ENCODE results near the gene TBC1D3H.
"Not testable (repeated sequence)": the region's sequence is repeated elsewhere in the genome, so short reads cannot be mapped to it uniquely, and the experiment has no call there.

Gene TBC1D3H

GRCh38 chr17:36388385-36389245 lies at the start of gene TBC1D3H:
TSS of gene TBC1D3H (minus strand) at chr17:36388435. CDS start at chr17:36386895, 1,540 bp downstream.
- not testable (repeated sequence) for DNase-seq

- not testable (repeated sequence) for DNase-seq
Measured at GRCh38 chr17:36428891-36429290, 40.7 kb upstream of the TBC1D3H start.

DNA sequence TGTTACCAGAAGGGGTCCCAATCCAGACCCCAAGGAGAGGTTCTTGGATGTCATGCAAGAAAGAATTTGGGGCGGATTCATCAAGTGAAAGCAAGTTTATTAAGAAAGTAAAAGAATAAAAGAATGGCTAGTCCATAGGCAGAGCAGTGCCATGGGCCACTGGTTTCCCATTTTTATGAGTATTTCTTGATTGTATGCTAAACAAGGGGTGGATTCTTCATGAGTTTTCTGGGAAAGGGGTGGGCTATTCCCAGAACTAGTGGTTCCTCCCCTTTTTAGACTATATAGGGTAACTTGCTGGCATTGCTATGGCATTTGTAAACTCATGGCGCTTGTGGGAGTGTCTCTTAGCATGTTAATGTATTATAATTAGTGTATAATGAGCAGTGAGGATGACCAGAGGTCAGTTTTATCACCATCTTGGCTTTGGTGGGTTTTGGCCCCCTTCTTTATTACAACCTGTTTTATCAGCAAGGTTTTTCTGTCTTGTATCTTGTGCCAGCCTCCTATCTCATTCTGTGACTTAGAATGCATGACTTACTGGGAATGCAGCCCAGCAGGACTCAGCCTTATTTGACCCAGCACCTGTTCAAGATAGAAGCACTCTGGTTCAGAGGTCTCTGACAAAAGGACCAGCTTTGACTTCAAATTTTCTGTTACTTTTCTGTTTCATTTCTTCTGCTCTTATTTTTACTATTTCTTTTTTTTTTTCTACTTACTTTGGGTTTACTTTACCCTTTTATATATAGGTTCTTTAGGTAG lies 27.1 kb upstream of the TBC1D3H start:
- DNase-seq, result not testable (repeated sequence)

GRCh38 chr17:36390943-36391645 lies 2.9 kb upstream of the TBC1D3H start:
- DNase-seq, result not testable (repeated sequence)

DNA sequence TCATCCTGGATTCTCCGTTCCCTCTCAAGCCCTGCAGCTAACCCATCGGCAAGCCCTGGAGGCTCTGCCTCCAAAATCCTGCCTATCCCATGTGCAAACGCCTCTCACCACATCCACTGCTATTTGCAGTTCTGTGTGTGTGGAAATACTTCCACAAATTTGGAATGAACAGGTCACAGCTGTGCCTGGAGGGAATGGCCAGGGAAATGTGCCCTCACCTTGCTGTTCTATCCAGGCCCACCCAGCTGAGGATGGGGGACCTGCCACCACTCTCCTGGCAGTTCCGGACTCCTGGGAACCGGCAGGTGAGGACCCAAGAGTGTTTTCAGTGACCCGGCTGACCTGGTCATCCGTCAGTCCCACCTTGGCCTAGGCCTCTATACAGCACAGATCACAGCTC lies 12.3 kb downstream of the TBC1D3H start:
- not testable (repeated sequence) for DNase-seq

DNA sequence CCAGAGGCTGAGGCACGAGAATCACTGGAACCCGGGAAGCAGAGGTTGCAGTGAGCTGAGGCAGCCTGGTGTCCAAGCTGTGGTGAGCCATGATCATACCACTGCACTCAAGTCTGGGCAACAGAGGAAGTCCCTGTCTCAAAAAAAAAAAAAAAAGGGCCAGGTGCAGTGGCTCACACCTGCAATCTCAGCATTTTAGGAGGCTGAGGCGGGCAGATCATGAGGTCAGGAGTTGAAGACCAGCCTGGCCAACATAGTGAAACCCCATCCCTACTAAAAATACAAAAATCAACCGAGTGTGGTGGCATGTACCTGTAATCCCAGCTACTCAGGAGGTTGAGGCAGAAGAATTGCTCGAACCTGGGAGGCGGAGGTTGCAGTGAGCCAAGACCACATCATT lies 25.7 kb downstream of the TBC1D3H start:
- DNase-seq, result not testable (repeated sequence)
